HG03342 (cell line): Measurements from ENCODE around the gene ZNF878.
"Not testable (repeated sequence)": the region's sequence is repeated elsewhere in the genome, so short reads cannot be mapped to it uniquely, and the experiment has no call there.

ENCODE experiments used
- ATAC-seq: cut with Tn5 transposase; IDR thresholded peaks from one replicate; pipeline ENCODE4 v1.9.1; 2021; ENCODE audit warnings: mild to moderate bottlenecking, moderate library complexity; ENCODE audit not compliant: unreplicated experiment

Gene ZNF878

DNA sequence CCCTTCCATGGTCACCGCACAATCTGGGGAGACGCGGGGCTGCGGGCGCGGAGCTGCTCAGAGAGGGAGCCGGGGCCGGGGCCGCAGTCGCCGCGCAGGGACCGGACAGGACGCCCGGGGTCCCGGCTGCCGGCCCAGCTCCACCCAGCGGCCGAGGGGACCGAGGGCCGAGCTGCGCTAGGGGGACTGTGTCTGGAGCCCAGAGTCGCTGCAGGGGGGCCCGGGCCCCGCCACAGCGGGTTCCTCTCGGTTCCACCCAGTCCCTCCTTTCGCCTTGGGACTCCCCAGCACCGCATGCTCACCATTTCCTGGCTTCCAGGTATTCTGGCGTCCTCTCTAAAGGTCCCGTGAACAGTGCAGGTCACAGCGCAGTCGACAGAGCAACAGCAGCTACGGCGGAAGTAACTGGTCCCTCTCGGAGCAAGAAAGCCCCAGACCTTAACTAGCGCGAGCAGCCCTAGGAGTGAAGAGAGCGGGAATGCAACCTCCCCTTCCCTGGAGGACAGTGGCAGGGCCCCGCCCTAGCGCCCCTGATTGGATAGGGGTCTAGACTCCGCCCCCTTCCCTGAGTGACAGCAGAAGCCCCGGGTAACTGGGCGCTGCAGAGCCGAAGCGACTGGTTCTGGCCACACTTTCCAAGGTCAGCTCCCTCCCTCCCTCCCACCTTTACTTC lies at the start of gene ZNF878:
Gene ZNF878 (minus strand): TSS at position 465 of the 673 bp plus-strand sequence. CDS start 160 bp downstream, at position 305.
- ATAC-seq = peak; percentile 84

DNA sequence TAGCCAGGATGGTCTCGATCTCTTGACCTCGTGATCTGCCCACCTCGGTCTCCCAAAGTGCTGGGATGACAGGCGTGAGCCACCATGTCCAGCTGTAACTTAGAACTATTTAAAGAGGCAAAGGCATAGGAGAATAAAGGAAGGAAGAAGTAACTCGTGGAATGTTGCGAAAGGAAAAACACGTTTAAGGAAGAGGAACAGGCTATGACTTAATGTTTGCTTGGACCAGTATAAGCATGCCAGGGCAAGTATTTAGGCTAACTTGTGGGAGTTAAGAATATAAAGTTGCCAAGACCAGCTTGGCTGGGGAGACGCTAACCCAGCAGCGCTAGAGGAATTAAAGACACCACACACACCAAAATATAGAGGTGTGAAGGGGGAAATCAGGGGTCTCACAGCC lies 45.3 kb upstream of the ZNF878 start:
- ATAC-seq = no peak

DNA sequence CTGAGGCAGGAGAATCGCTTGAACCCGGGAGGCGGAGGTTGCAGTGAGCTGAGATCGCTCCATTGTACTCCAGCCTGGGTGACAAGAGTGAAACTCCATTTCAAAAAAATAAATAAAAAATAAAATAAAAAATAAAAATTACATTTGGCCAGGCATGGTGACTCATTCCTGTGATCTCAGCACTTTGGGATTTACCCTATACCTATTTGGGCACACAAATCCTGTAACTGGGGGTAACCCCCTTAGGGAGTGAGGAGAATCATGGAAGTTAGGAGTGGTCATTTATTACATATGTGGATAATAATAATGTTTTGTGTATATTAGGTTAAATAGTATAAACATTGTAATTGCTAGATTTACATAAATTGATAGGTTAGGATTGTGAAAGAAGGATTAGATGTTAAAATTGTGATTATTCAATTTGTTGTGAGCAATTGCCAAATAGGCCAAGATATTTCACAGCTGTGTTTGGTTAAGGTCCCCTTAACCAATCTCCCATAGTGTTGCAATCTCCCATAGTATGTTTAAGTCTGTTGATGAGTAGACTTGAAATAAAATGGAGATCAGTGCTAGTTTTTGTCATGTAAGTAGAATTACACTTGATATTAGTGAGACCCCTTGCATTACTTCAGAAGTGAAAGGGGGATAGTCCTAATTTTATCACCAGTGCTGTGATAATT lies 42.5 kb upstream of the ZNF878 start:
- no peak for ATAC-seq

DNA sequence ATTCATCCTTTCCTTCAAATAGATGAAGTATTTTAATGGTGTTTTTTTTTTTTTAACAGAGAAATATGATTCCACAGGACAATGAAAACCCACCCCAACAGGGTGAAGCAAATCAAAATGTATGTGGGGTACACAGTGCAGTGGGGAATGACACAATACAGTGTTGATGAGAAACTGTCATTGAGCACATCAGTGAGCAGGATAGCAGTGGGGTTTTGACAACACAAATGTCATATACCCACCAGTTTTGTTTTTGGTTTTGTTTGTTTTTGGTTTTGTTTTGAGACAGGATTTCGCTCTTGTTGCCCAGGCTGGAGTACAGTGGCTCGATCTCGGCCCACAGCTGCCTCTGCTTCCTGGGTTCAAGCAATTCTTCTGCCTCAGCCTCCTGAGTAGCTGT lies 41.0 kb upstream of the ZNF878 start:
- ATAC-seq = no peak

DNA sequence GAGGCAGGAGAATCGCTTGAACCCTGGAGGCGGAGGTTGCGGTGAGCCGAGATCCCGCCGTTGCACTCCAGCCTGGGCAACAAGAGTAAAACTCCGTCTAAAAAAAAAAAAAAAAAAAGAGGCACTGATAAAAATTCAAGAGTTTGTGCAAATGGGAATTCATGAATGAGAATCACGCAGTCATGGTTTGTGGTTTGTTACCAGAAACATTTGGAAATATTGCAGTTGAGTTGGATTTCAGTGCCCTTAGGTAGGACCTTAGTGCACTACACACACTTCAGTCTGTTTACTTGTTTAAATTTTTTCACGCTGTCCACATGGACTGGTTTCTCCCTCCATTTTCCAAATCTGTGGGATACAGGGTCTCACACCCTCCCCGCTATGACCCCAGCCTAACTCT lies 40.2 kb upstream of the ZNF878 start:
- no peak for ATAC-seq

DNA sequence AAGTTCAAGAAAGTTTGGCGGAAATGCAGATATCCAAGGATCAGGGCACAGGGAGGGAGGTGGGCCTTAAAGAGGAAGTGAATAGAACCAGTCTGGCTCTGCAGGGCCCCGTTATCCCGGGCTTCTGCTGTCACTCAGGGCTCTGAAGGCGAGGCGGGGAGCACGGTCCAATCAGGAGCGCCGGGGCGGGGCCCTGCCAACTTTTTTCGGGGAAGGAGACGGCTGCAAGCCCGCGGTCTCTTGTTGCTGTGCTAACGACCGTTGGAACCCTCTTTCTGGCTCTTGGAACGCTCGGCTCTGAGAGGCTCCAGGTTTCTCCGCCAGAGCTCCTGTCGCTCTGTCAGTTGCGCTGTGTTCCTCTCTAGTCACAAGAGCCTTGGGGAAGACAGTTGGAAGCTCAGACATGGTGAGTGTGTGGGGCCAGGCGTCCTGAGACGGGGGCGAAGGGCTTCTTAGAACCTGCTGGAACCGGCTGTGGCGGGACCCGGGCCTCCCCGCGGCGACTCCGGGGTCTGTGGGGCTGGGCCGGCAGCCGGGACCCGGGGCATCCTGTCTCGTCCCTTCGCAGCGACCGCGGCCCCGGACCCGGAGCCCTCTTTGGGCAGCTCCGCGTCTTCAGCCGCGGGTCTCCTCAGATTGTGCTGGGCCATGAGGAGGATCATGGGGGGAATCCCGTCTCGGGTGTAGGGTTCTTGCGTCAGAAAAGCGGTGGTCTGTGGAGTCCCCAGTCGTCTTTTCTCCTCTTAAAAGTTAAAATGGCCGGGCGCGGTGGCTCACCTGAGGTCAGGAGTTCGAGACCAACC lies 39.5 kb upstream of the ZNF878 start:
- ATAC-seq = no peak

DNA sequence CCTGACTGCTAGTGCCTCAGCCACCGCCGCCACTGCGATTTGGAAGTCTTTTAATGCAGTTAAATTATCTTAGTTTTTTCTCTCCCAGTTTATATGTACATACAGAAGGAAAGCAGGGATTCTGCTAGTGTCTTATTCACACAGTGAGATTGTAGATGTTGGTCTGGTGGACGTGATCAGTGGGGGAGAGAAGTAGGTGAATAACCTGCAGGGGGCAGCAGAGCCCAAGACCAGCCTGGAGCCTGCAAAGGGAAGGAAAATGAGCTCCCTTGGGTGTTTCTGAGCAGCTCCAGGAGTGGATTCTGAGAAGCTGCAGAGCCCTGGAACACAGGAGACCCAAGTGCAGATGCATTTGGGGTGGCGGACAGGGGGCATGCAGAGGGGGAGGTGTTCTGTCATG lies 38.0 kb upstream of the ZNF878 start:
- no peak for ATAC-seq

- ATAC-seq = no peak
Measured at GRCh38 chr19:12085074-12085818, 32.5 kb upstream of the ZNF878 start.

- ATAC-seq = not testable (repeated sequence)
Measured at GRCh38 chr19:12083336-12083735, 30.6 kb upstream of the ZNF878 start.

DNA sequence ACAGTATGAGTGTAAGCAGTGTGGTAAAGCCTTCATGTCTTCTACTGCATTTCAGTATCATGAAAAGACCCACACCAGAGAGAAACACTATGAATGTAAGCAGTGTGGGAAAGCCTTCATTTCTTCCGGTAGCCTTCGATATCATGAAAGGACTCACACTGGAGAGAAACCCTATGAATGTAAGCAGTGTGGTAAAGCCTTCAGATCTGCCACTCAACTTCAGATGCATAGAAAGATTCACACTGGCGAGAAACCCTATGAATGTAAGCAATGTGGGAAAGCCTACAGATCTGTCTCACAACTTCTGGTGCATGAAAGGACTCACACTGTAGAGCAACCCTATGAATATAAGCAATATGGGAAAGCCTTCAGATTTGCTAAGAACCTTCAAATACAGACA lies 24.6 kb upstream of the ZNF878 start:
- no peak for ATAC-seq

DNA sequence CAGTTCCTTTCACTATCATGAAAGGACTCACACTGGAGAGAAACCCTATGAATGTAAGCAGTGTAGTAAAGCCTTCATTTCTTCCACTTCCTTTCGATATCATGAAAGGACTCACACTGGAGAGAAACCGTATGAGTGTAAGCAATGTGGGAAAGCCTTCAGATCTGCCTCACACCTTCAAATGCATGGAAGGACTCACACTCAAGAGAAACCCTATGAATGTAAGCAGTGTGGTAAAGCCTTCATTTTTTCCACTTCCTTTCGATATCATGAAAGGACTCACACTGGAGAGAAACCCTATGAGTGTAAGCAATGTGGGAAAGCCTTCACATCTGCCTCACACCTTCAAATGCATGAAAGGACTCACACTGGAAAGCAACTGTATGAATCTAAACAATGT lies 23.6 kb upstream of the ZNF878 start:
- not testable (repeated sequence) for ATAC-seq

DNA sequence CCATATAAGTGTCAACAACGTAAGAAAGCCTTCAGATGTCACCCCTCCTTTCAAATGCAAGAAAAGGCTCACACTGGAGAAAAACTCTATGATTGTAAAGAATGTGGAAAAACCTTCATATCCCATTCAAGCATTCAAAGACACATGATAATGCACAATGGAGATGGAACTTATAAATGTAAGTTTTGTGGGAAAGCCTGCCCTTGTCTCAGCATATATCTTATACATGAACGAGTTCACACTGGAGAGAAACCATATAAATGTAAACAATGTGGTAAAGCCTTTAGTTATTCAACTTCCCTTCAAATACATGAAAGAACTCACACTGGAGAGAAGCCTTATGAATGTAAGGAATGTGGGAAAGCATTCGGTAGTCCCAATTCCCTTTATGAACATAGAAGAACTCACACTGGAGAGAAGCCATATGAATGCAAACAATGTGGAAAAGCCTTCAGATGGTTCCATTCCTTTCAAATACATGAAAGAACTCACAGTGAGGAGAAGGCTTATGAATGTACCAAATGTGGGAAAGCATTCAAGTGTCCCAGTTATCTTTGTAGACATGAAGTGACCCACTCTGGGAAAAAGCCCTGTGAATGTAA lies 22.9 kb upstream of the ZNF878 start:
- ATAC-seq = no peak

DNA sequence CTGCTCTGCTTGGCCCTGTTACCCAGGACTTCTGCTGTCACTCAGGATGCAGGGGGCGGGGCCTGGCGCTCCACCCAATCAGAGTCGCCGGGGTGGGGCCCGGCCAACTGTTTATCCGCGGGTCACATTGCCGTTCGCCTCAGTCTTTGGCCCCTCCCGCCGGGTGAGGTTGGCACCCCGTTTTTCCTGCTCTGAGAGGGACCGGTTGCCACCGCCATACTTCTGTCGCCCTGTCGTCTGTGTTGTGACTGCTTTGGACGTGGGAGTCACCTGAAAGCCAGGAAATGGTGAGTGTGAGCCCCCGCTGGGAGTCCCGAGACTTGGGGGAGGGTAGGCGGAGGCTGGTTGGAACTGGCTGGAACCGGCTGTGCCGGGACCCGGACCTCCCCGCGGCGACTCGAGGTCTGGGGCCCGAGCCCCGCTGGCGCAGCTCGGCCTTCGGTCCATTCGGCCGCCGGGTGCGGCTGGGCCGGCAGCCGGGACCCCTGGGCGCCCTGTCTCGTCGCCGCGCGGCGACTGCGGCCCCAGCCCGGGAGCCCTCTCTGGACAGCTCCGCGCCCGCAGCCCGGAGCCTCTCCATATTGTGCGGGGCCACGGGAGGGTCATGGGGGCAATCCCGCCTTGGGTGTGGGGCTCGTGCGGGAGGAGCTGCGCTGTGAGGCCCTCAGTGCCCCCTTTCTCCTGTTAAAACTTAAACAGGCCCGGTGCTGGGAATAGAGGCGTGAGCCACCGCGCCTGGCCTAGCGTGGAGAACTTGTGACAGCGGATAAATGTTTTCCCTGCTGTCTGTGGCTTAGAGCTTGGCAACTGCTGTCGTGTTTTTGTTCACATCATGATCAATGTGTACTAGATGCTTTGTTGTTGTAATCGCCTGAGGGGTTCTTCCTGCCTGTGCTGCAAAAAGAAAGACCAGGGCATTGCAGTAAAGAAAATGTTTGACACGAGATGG lies 12.1 kb upstream of the ZNF878 start, which contains the start of gene ZNF844:
Gene ZNF844 (plus strand): TSS at position 142 of the 949 bp plus-strand sequence. CDS start 143 bp downstream, at position 285.
- ATAC-seq = peak; percentile 72

- no peak for ATAC-seq
Measured at GRCh38 chr19:12055784-12056183, 3.0 kb upstream of the ZNF878 start.

- ATAC-seq = peak; percentile 17
Measured at GRCh38 chr19:12052091-12052496, 667 bp downstream of the ZNF878 start.

DNA sequence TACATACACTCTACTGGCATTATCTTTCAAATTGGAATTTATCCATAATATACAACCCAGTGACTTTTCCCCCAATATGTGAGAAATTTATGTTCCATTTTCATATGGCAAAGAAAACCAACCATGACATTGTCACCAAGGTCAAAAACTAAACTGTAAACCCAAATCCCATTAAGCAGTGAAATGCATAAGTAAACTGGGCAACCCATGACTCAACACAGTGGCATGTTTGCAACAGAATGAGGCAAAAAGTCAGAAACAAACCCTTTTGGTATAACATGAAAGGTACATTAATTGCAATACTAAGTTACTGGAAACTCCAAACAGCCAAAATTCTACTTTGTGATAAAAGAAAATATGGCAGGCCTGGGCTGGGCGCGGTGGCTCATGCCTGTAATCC lies 4.9 kb downstream of the ZNF878 start:
- ATAC-seq = no peak

DNA sequence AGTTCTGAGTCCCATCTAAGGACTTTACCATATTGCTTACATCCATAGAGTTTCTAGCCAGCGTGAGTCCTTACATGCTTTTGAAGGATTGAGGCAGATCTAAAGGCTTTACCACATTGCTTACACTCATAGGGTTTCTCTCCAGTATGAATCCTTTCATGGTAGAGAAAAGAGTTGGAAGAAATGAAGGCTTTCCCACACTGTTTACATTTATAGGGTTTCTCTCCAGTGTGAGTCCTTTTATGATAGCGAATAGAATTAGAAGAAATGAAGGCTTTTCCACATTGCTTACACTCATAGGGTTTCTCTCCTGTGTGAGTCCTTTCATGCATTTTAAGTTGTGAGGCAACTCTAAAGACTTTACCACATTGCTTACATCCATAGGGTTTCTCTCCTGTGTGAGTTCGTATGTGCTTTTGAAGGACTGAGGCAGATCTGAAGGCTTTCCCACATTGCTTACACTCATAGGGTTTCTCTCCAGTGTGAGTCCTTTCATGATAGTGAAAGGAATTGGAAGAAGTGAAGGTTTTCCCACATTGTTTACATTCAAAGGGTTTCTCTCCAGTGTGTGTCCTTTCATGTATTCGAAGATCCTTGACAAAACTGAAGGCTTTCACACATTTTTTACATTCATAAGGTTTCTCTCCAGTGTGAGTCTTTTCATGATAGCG lies 8.9 kb downstream of the ZNF878 start:
- ATAC-seq = no peak

DNA sequence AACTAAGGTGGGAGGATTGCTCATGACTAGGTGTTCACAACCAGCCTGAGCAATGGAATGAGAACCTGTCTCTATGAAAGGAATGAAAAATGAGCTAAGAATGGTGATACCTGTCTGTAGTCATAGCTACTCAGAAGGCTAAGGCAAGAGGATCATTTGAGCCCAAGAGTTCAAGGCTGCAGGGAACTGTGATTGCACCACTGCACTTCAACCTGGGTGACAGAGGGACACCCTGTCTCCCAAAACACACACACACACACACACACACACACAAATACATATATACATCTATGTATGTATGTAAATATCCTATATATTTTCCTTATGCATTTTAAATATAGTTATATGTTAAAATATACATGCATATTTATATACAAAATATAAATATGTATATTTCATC lies 9.9 kb downstream of the ZNF878 start:
- no peak for ATAC-seq
